GM23338 (cell line): ENCODE measurements around the gene MBNL1. TPM values are rescaled to one million over a fixed set of nuclear protein-coding genes. Genes with fewer than 3 reads are reported as not detected.

Experiments
- ATAC-seq: fragments of 200-7000 bp; cut with Tn5 transposase; 3 replicates; pipeline ENCODE4 v1.9.1; 2020
- DNase-seq: peaks from one replicate; pipeline ENCODE4 v3.0.0-alpha.2; 2015; ENCODE audit warnings: low spot score
- H2AFZ ChIP-seq: fragments of 200-600 bp; sonication (generic); 2 replicates; pipeline ENCODE4 v1.8.0; 2016; ENCODE audit warnings: antibody characterized with exemption, mild to moderate bottlenecking, moderate library complexity
- H3F3A ChIP-seq: fragments of 200-600 bp; sonication (generic); replicated peaks from 2 replicates; pipeline ENCODE4 v1.8.0; 2017; ENCODE audit warnings: antibody characterized with exemption, mixed run types, low read depth
- H3K27ac ChIP-seq: fragments of 200-600 bp; sonication (generic); 2 replicates; pipeline ENCODE4 v1.6.1; 2016; ENCODE audit warnings: low read depth
- H3K27me3 ChIP-seq: fragments of 200-600 bp; sonication (generic); 2 replicates; pipeline ENCODE4 v1.8.0; 2016; ENCODE audit warnings: mild to moderate bottlenecking, mixed run types, moderate library complexity; ENCODE audit not compliant: insufficient read depth
- H3K36me3 ChIP-seq: fragments of 200-600 bp; sonication (generic); 2 replicates; pipeline ENCODE4 v1.8.0; 2016; ENCODE audit warnings: mild to moderate bottlenecking; ENCODE audit not compliant: insufficient read depth
- H3K4me1 ChIP-seq: fragments of 200-600 bp; sonication (generic); 2 replicates; pipeline ENCODE4 v1.8.0; 2016; ENCODE audit warnings: mild to moderate bottlenecking, moderate library complexity; ENCODE audit not compliant: insufficient read depth
- H3K4me2 ChIP-seq: fragments of 200-600 bp; sonication (generic); 2 replicates; pipeline ENCODE4 v1.7.1; 2017; ENCODE audit warnings: mixed run types
- H3K4me3 ChIP-seq: fragments of 200-600 bp; sonication (generic); 2 replicates; pipeline ENCODE4 v1.6.1; 2016; ENCODE audit warnings: mixed run types
- H3K79me2 ChIP-seq: fragments of 200-600 bp; sonication (generic); replicated peaks from 2 replicates; pipeline ENCODE4 v1.8.0; 2017; ENCODE audit warnings: mild to moderate bottlenecking; ENCODE audit not compliant: insufficient read depth
- H3K9me2 ChIP-seq: fragments of 200-600 bp; sonication (generic); 2 replicates; pipeline ENCODE4 v1.8.0; 2017; ENCODE audit not compliant: insufficient read depth
- H4K20me1 ChIP-seq: fragments of 200-600 bp; sonication (generic); replicated peaks from 2 replicates; pipeline ENCODE4 v1.8.0; 2017; ENCODE audit warnings: mild to moderate bottlenecking; ENCODE audit not compliant: insufficient read depth
- H3K27ac Mint-ChIP-seq: 2 replicates; pipeline ENCODE4 v1.8.0; 2020; ENCODE audit warnings: inconsistent platforms, mild to moderate bottlenecking, moderate library complexity, mixed read lengths
- H3K27me3 Mint-ChIP-seq: 3 replicates; pipeline ENCODE4 v1.8.0; 2022; ENCODE audit warnings: low read depth, mild to moderate bottlenecking, moderate library complexity, mixed read lengths, inconsistent platforms; ENCODE audit not compliant: insufficient read depth, poor library complexity
- H3K36me3 Mint-ChIP-seq: 3 replicates; pipeline ENCODE4 v1.8.0; 2021; ENCODE audit warnings: low read depth, mild to moderate bottlenecking, inconsistent platforms, moderate library complexity, mixed read lengths
- H3K4me1 Mint-ChIP-seq: 3 replicates; pipeline ENCODE4 v1.8.0; 2020; ENCODE audit warnings: mild to moderate bottlenecking, inconsistent platforms, mixed read lengths
- H3K4me3 Mint-ChIP-seq: 3 replicates; pipeline ENCODE4 v1.8.0; 2021; ENCODE audit warnings: moderate library complexity, mild to moderate bottlenecking, inconsistent platforms, mixed read lengths
- H3K9me3 Mint-ChIP-seq: 3 replicates; pipeline ENCODE4 v1.8.0; 2020; ENCODE audit warnings: moderate library complexity, mild to moderate bottlenecking, inconsistent platforms, mixed read lengths
- CTCF ChIP-seq, 2 experiments: fragments of 200-600 bp in 1 of 2; sonication (generic) in 1 of 2; conservative IDR thresholded peaks; 2 replicates each; pipeline versions ENCODE4 v1.5.1 to v1.6.1; 2016 to 2017; ENCODE audit warnings: antibody characterized with exemption in 2 of 2, low read depth in 2 of 2, mild to moderate bottlenecking in 2 of 2, moderate library complexity in 1 of 2
- EZH2phosphoT487 ChIP-seq: fragments of 200-600 bp; sonication (generic); IDR thresholded peaks from one replicate; pipeline ENCODE4 v1.8.1; 2018; ENCODE audit warnings: antibody characterized with exemption; ENCODE audit not compliant: unreplicated experiment
- NANOG ChIP-seq: IDR thresholded peaks from 2 replicates; pipeline ENCODE4 v1.6.1; 2016; ENCODE audit warnings: antibody characterized with exemption, borderline replicate concordance
- POLR2AphosphoS5 ChIP-seq: IDR thresholded peaks from 2 replicates; pipeline ENCODE4 v1.6.1; 2016; ENCODE audit warnings: antibody characterized with exemption, low read depth
- ZNF462 ChIP-seq: fragments of 250-450 bp; sonication (Bioruptor Pico); IDR thresholded peaks from 2 replicates; pipeline ENCODE4 v1.5.0; 2020; ENCODE audit warnings: mild to moderate bottlenecking, moderate library complexity
- polyA plus RNA-seq: library from polyadenylated mRNA; unstranded; fragments of >200 nt; fragmentation: Nextera tagmentation; extraction: Ambion mirVana; gene quantifications from 2 replicates; pipeline ENCODE4 v1.2.1, GENCODE V29; 2016
- total RNA-seq: library from RNA; depleted of rRNA; stranded (reverse); fragments of >200 nt; shearing (Covaris generic); gene quantifications from 2 replicates; pipeline ENCODE4 v1.2.3, GENCODE V29; 2014
- TF ChIP-seq, protein P1 (sequence below): IDR thresholded peaks from one replicate; pipeline ENCODE4 v1.6.1; 2018; ENCODE audit warnings: antibody characterized with exemption; ENCODE audit not compliant: unreplicated experiment

The MBNL1 gene
- total and polyA plus RNA-seq, 2 experiments from 2014 or later = 9.4 to 23.2 TPM

- Mint-ChIP-seq H3K27ac (no peak overlapping the region), H3K4me1 (peaks cover 3% of the 10 kb centered on the region), H3K27me3 (no peaks in the 10 kb centered on the region), H3K36me3 (no peaks in the 10 kb centered on the region), H3K4me3 (no peak overlapping the region), H3K9me3 (no peaks in the 10 kb centered on the region)
- Histone ChIP-seq H4K20me1 (no peaks in the 10 kb centered on the region), H3K27ac (no peak overlapping the region), H3K4me1 (no peaks in the 10 kb centered on the region), H3K27me3 (no peaks in the 10 kb centered on the region), H3K79me2 (peaks cover 31% of the 10 kb centered on the region), H2AFZ (no peak overlapping the region), H3K9me2 (no peaks in the 10 kb centered on the region), H3F3A (no peaks in the 10 kb centered on the region), H3K4me3 (no peak overlapping the region), H3K36me3 (no peaks in the 10 kb centered on the region), H3K4me2 (no peak overlapping the region)
- ATAC-seq = no peak
- DNase-seq = no peak
- TF ChIP-seq NANOG (no peak), EZH2phosphoT487 (no peak), POLR2AphosphoS5 (no peak), CTCF (conservative IDR thresholded peaks at IDR 0.05; ENCODE audit: low read depth in 2 of 2) (no peak)
These were observed 65.2 kb downstream of the MBNL1 start for GRCh38 chr3:152333928-152334327.

GRCh38 chr3:152334761-152335160, 66.0 kb downstream of the MBNL1 start:
- no peaks in the 10 kb centered on the region for H4K20me1 ChIP-seq
- peaks cover 25% of the 10 kb centered on the region for H3K79me2 ChIP-seq
- H3K27me3 ChIP-seq = no peaks in the 10 kb centered on the region
- Mint-ChIP-seq H3K4me1 (peaks cover 2% of the 10 kb centered on the region; the same call in 2 of the 3 replicates), H3K9me3 (no peaks in the 10 kb centered on the region), H3K27ac (no peak overlapping the region), H3K4me3 (no peak overlapping the region), H3K36me3 (no peaks in the 10 kb centered on the region), H3K27me3 (no peaks in the 10 kb centered on the region)
- DNase-seq (no peak), ATAC-seq (no peak)
- H3K4me1 ChIP-seq = no peaks in the 10 kb centered on the region
- no peaks in the 10 kb centered on the region for H3F3A ChIP-seq
- H3K4me2 ChIP-seq = no peak overlapping the region
- H3K9me2 ChIP-seq = no peaks in the 10 kb centered on the region
- no peaks in the 10 kb centered on the region for H3K36me3 ChIP-seq
- H2AFZ ChIP-seq = no peak overlapping the region
- TF ChIP-seq, protein P1, sequence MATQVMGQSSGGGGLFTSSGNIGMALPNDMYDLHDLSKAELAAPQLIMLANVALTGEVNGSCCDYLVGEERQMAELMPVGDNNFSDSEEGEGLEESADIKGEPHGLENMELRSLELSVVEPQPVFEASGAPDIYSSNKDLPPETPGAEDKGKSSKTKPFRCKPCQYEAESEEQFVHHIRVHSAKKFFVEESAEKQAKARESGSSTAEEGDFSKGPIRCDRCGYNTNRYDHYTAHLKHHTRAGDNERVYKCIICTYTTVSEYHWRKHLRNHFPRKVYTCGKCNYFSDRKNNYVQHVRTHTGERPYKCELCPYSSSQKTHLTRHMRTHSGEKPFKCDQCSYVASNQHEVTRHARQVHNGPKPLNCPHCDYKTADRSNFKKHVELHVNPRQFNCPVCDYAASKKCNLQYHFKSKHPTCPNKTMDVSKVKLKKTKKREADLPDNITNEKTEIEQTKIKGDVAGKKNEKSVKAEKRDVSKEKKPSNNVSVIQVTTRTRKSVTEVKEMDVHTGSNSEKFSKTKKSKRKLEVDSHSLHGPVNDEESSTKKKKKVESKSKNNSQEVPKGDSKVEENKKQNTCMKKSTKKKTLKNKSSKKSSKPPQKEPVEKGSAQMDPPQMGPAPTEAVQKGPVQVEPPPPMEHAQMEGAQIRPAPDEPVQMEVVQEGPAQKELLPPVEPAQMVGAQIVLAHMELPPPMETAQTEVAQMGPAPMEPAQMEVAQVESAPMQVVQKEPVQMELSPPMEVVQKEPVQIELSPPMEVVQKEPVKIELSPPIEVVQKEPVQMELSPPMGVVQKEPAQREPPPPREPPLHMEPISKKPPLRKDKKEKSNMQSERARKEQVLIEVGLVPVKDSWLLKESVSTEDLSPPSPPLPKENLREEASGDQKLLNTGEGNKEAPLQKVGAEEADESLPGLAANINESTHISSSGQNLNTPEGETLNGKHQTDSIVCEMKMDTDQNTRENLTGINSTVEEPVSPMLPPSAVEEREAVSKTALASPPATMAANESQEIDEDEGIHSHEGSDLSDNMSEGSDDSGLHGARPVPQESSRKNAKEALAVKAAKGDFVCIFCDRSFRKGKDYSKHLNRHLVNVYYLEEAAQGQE = no peak
- TF ChIP-seq EZH2phosphoT487 = no peak
- no peak for TF ChIP-seq ZNF462 (CRISPR knock-in tag)
- H3K4me3 ChIP-seq = no peak overlapping the region
- H3K27ac ChIP-seq = no peak overlapping the region
